Ectodermal cell (in vitro differentiated cells): ENCODE results near the gene PNMT.
A peak's percentile ranks its signal among the peaks of the same experiment; 100 is the strongest.
"Not testable (repeated sequence)": the region's sequence is repeated elsewhere in the genome, so short reads cannot be mapped to it uniquely, and the experiment has no call there.

Experiments
- H3K27ac ChIP-seq: 2 replicates; pipeline ENCODE4 v1.7.0; 2013; ENCODE audit warnings: mild to moderate bottlenecking, low read depth, low read length; ENCODE audit not compliant: insufficient read depth, poor library complexity, severe bottlenecking
- H3K27me3 ChIP-seq: 2 replicates; pipeline ENCODE4 v1.7.0; 2013; ENCODE audit warnings: mild to moderate bottlenecking, low read length; ENCODE audit not compliant: insufficient read depth, control insufficient read depth, poor library complexity, severe bottlenecking
- H3K36me3 ChIP-seq: one replicate; pipeline ENCODE4 v1.7.0; 2013; ENCODE audit warnings: low read length; ENCODE audit not compliant: control insufficient read depth, insufficient read depth
- H3K4me1 ChIP-seq: one replicate; pipeline ENCODE4 v1.7.0; 2013; ENCODE audit warnings: low read length; ENCODE audit not compliant: control insufficient read depth, insufficient read depth
- H3K4me3 ChIP-seq: 2 replicates; pipeline ENCODE4 v1.7.0; 2013; ENCODE audit warnings: low read depth, low read length, control low read depth; ENCODE audit not compliant: insufficient read depth
- H3K9me3 ChIP-seq: 2 replicates; pipeline ENCODE4 v1.7.0; 2013; ENCODE audit warnings: mild to moderate bottlenecking, low read length, moderate library complexity; ENCODE audit not compliant: control insufficient read depth
- WGBS, 2 experiments: methylation state at CpG; one replicate each; pipeline ENCODE4 v1.1.7; 2013; ENCODE audit warnings: missing lambda C conversion rate in 2 of 2; 5-methylcytosine and 5-hydroxymethylcytosine counted together

The PNMT gene

DNA sequence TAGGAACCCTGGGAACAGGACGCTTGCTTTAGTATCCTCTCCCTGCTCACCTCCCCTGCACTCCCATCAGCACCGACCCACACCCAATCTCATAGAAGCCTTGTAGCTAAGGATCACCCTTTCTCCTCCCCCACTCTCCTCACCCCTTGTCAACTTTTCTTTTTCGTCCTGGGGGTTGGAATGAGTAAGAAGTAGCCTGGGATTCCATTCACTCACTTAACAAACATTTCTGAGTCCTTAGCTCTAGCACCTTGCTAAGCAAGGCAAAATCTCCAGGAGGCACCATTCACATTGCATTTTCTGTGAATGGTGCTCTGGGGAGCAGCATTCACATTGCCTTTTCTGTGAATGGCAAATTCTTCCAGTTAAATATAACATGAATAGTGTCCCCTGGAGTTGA, 20.7 kb downstream of the PNMT start:
- H3K4me1 ChIP-seq: peaks cover 10% of the 10 kb centered on the region
- peak overlapping the region; percentile 57 for H3K4me3 ChIP-seq
- 2% methylated on average over 2 to 3 of the region's 3 CpGs for WGBS, 2 experiments

DNA sequence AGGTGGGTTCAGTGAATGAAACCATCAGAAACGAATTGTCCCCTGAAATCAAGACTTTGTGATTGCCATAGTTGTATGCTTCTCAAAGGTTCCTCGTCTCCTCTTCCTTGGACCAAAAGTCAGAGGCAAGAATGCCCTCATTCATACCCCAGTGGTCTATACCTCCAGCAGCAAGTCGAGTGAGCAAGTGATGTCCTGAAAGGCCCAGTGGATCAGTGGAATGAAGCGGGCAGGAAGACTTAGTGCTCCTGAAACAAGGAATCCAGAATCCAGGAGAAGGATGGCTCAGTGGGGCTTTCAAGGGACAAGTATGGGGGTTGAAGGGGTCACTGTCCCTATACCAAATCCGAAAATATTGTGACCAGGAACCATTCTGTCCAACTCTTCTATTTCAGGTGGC, 26.3 kb downstream of the PNMT start:
- Histone ChIP-seq H3K36me3 (no peaks in the 10 kb centered on the region), H3K4me3 (no peak overlapping the region), H3K27me3 (no peaks in the 10 kb centered on the region), H3K4me1 (peaks cover 25% of the 10 kb centered on the region), H3K27ac (no peak overlapping the region), H3K9me3 (no peaks in the 10 kb centered on the region)
- WGBS, 2 experiments: 84 to 92% methylated on average over 5 of the region's 5 CpGs

More for the DNA sequence above, 20.7 kb downstream of the PNMT start:
- Histone ChIP-seq H3K27me3 (no peaks in the 10 kb centered on the region), H3K9me3 (no peaks in the 10 kb centered on the region), H3K27ac (no peak overlapping the region), H3K36me3 (no peaks in the 10 kb centered on the region)

DNA sequence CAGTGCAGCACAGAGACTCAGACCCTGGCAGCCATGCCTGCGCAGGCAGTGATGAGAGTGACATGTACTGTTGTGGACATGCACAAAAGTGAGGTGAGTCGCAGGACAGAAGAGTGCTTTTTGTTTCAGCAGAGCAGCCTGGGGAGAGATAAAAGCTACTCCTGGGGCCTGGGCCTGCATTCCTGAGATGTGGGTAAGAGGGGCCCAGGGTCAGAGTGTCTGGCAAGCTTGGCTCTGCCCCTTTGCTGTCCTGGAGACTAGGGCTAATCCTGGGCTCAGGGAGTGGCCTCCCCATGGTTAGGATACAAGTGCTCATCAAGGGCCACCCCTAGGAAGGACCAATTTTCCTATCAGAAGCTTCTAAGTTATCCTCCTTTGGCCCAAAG, 26.8 kb downstream of the PNMT start:
- no peak overlapping the region for H3K27ac ChIP-seq
- no peak overlapping the region for H3K4me3 ChIP-seq
- 62 to 63% methylated on average over 2 of the region's 2 CpGs for WGBS, 2 experiments
- no peaks in the 10 kb centered on the region for H3K27me3 ChIP-seq
- H3K4me1 ChIP-seq: peaks cover 26% of the 10 kb centered on the region
- H3K9me3 ChIP-seq: no peaks in the 10 kb centered on the region
- no peaks in the 10 kb centered on the region for H3K36me3 ChIP-seq

DNA sequence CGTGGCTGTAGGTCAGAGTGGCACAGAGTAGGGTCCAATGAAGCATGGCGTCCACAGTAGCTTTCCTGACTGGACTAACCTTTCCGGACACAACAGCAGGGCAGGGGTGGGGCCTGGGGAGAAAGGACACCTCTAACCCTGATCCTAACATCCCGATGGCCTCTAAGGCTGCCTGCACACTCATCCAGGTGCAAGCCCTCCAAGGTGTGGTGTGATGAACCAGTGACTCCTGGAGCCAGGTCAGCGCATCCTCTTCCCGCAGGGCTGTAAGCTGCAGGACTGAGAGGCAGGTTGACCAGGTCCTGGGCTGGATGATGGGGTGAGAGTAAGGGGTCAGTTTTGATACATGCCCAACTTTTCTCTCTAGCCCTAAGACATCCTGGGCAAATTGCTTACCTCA, 28.5 kb downstream of the PNMT start:
- Histone ChIP-seq H3K4me1 (peaks cover 36% of the 10 kb centered on the region), H3K36me3 (no peaks in the 10 kb centered on the region), H3K27me3 (no peaks in the 10 kb centered on the region), H3K4me3 (no peak overlapping the region), H3K27ac (no peak overlapping the region), H3K9me3 (no peaks in the 10 kb centered on the region)
- 67 to 73% methylated on average over 6 of the region's 6 CpGs for WGBS, 2 experiments

DNA sequence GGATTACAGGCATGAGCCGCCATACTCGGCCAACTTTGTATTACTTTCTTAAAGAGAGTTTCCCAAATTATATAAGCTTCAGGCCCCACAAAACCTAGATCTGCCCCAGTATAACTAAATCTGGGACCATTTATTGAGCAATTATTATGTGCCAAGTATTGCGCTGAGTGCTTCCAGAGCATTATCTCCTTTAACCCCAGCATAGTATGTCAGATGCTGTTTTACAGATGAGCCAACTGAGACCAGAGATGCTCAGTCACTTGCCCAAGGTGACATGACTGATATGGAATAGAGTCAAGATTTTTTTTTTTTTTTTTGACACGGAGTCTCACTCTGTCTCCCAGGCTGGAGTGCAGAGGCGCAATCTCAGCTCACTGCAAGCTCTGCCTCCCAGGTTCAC, 29.7 kb downstream of the PNMT start:
- H3K9me3 ChIP-seq: no peaks in the 10 kb centered on the region
- H3K27me3 ChIP-seq: no peaks in the 10 kb centered on the region
- 92% methylated on average over 5 of the region's 5 CpGs for WGBS, 2 experiments
- H3K27ac ChIP-seq: no peak overlapping the region
- H3K4me3 ChIP-seq: no peak overlapping the region
- H3K36me3 ChIP-seq: no peaks in the 10 kb centered on the region
- peaks cover 36% of the 10 kb centered on the region for H3K4me1 ChIP-seq

DNA sequence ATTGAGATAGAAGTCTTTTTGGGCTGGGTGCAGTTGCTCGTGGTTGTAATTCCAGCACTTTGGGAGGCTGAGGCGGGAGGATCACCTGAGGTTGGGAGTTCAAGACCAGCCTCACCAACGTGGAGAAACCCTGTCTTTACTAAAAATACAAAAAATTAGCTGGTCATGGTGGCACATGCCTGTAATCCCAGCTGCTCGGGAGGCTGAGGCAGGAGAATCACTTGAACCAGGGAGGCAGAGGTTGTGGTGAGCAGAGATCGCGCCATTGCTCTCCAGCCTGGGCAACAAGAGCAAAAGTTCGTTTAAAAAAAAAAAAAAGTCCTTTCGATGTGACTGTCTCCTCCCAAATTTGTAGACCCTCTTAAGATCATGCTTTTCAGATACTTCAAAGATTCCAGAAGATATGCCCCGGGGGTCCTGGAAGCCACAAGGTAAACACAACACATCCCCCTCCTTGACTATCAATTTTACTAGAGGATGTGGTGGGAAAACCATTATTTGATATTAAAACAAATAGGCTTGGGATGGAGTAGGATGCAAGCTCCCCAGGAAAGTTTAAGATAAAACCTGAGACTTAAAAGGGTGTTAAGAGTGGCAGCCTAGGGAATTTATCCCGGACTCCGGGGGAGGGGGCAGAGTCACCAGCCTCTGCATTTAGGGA, 31.0 kb downstream of the PNMT start:
- H3K4me1 ChIP-seq: peaks cover 35% of the 10 kb centered on the region
- H3K9me3 ChIP-seq, H3K36me3 ChIP-seq, H3K27me3 ChIP-seq: not testable (repeated sequence)
- WGBS, 2 experiments: 48 to 49% methylated on average over 10 to 11 of the region's 11 CpGs
- peak overlapping the region; percentile 39 for H3K27ac ChIP-seq
- H3K4me3 ChIP-seq: peak overlapping the region; percentile 89

DNA sequence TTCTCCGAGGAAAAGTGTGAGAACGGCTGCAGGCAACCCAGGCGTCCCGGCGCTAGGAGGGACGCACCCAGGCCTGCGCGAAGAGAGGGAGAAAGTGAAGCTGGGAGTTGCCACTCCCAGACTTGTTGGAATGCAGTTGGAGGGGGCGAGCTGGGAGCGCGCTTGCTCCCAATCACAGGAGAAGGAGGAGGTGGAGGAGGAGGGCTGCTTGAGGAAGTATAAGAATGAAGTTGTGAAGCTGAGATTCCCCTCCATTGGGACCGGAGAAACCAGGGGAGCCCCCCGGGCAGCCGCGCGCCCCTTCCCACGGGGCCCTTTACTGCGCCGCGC, 31.5 kb downstream of the PNMT start, which contains the start of gene ERBB2:
TSS of gene ERBB2 (plus strand) at position 247 of the 330 bp plus-strand sequence. CDS start 175 bp downstream, outside the sequence.
- Histone ChIP-seq H3K9me3 (no peaks in the 10 kb centered on the region), H3K36me3 (no peaks in the 10 kb centered on the region), H3K4me1 (peaks cover 35% of the 10 kb centered on the region), H3K27ac (peak within 1 kb of the TSS; percentile 39), H3K27me3 (no peaks in the 10 kb centered on the region), H3K4me3 (peak within 1 kb of the TSS; percentile 89)
- WGBS, 2 experiments: 0 to 1% methylated on average over 20 of the region's 20 CpGs

DNA sequence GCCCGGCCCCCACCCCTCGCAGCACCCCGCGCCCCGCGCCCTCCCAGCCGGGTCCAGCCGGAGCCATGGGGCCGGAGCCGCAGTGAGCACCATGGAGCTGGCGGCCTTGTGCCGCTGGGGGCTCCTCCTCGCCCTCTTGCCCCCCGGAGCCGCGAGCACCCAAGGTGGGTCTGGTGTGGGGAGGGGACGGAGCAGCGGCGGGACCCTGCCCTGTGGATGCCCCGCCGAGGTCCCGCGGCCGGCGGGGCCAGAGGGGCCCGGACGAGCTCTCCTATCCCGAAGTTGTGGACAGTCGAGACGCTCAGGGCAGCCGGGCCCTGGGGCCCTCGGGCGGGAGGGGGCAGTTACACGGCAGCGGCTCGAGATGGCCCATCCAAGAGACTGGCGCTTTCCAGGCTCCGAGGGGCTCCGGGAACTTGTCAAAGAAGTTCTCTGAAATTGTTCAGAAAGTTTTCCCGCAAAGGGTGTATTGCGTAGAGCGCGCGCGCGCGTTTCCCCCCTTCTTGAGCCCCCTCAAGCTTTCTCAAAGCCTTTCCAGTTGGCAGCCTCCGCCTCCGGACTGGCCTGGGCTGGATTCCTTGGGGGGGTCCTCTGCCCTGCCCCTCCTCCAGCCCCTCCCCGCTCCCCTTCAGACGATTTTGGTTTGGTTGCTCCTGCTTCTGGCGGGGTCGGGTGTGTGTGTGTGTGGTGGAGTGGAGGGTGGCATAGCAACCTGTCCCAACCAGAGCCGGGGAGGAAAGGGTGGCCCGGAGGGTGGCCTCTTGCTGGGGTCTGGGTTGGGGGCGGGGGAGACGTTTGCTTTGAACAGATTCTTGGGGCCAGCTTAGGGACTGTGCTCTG, 32.1 kb downstream of the PNMT start:
- 0 to 1% methylated on average over 57 of the region's 57 CpGs for WGBS, 2 experiments
- Histone ChIP-seq H3K4me1 (peaks cover 35% of the 10 kb centered on the region), H3K9me3 (no peaks in the 10 kb centered on the region), H3K27me3 (no peaks in the 10 kb centered on the region), H3K36me3 (no peaks in the 10 kb centered on the region), H3K27ac (peak overlapping the region; percentile 39), H3K4me3 (peak overlapping the region; percentile 89)

DNA sequence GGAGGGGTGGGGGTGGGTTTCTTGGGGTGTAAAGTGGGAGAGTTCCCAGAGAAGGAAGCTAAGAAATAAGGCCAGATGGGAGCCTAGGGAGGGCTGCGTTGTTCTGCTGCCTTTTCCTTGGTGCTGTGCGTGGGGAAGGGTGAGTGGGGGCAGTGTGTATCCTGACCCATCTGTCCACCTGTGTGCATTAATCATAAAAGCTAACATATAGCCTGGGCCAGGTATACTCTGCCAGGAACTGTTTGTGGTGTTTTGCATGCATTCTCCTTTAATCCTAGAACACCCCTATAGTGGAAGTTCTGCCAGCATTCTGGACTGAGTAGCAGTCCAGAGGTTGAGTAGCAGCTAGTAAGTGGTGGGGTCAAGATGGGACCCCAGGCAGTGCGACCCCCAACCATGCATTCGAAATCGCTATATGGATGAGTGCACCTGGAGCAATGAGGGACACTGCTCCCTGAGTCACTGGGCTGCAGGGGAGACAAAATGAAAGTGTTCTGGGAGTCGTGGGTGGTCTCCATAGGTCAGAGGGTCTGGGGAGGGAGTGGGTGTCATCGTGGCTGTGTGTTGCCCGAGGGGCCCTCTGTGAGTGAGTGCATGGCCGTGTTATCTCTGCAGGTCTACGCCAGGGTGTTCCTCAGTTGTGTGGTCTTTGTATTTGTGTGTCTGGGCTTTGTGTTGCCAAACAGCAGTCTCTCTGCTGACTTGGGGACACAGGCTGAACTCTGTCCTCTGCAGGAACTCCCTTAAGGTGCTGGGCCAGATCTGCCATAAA, 32.9 kb downstream of the PNMT start:
- Histone ChIP-seq H3K9me3 (no peaks in the 10 kb centered on the region), H3K36me3 (no peaks in the 10 kb centered on the region), H3K27me3 (no peaks in the 10 kb centered on the region), H3K4me1 (peaks cover 34% of the 10 kb centered on the region), H3K4me3 (peak overlapping the region; percentile 89), H3K27ac (peak overlapping the region; percentile 30)
- WGBS, 2 experiments: 8 to 14% methylated on average over 10 of the region's 10 CpGs
